ENCODE measurements around the gene SPATA2. TPM values are rescaled to one million over a fixed set of nuclear protein-coding genes. Genes with fewer than 3 reads are reported as not detected.

The SPATA2 gene
- total and polyA plus RNA-seq, 2 of the 8 experiments (the other 6 are each of a cell fraction or from before 2014, with no cell fraction given): 11.0 to 13.0 TPM

DNA sequence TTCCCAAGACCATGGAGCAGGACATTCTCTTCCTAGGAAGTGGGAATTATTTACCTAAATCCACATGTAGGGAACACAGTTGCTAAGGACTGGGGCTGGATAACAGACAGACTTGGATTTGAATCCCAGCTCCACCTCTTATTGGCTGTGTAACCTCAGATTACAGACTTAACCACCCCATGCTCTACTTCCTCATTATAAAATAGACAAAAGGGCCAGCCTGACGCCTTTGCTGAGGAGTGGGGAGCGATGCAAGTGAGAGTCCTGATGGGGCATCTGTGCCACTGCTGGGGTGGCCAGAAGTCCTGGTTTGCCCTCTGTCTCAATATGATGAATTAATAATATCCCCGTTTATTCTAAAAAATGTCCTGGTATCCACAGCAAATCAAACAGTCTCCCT, 46.8 kb downstream of the SPATA2 start (continued):
- TF ChIP-seq CHD7 (IDR thresholded peaks at IDR 0.05; ENCODE audit: insufficient replicate concordance, low read length) (no peak), RBBP5 (IDR thresholded peaks at IDR 0.05; ENCODE audit: borderline replicate concordance, low read depth, low read length) (no peak), HDAC6 (IDR thresholded peaks at IDR 0.05; ENCODE audit: low read depth, low read length) (no peak), RFX5 (IDR thresholded peaks at IDR 0.05; ENCODE audit: borderline replicate concordance, low read depth, low read length) (no peak), TBP (IDR thresholded peaks at IDR 0.05; ENCODE audit: low read depth, low read length) (no peak), MAX (IDR thresholded peaks at IDR 0.05) (no peak), TAF7 (optimal IDR thresholded peaks at IDR 0.05; ENCODE audit: borderline replicate concordance, low read depth, low read length) (no peak)

Data from H1 (cell line).